Activated CD8-positive, alpha-beta T cell treated with anti-CD3 and anti-CD28 coated beads for 36 hours (primary cell): ENCODE results near the gene NECAB2. TPM values are rescaled to one million over a fixed set of nuclear protein-coding genes. Genes with fewer than 3 reads are reported as not detected.

Source experiments
- ATAC-seq: fragments of 200-7000 bp; cut with Tn5 transposase; one replicate; pipeline ENCODE4 v1.10.0; 2021; ENCODE audit warnings: mild to moderate bottlenecking, moderate library complexity
- CTCF ChIA-PET: fragments of 350-600 bp; sonication (Branson Sonifier 250); formaldehyde crosslinking; loops from one replicate; lab custom pipeline; 2021; ENCODE audit warnings: antibody characterized with exemption; lab: Charles Lee
- POLR2A ChIA-PET: fragments of 350-600 bp; sonication (Branson Sonifier 250); formaldehyde crosslinking; loops from one replicate; lab custom pipeline; 2021; ENCODE audit warnings: antibody characterized with exemption; lab: Charles Lee
- DNase-seq: peaks from one replicate; pipeline ENCODE4 v3.0.0-alpha.2; 2020
- H3K27ac Mint-ChIP-seq: one replicate; pipeline ENCODE4 v1.8.0; 2021; ENCODE audit warnings: mild to moderate bottlenecking, mixed read lengths
- H3K27me3 Mint-ChIP-seq: one replicate; pipeline ENCODE4 v1.8.0; 2021; ENCODE audit warnings: mixed read lengths
- H3K36me3 Mint-ChIP-seq: one replicate; pipeline ENCODE4 v1.8.0; 2021; ENCODE audit warnings: low read depth, mixed read lengths
- H3K4me1 Mint-ChIP-seq: one replicate; pipeline ENCODE4 v1.8.0; 2021; ENCODE audit warnings: low read depth, mixed read lengths
- H3K4me3 Mint-ChIP-seq: one replicate; pipeline ENCODE4 v1.8.0; 2021; ENCODE audit warnings: mild to moderate bottlenecking, moderate library complexity, mixed read lengths
- H3K9me3 Mint-ChIP-seq: one replicate; pipeline ENCODE4 v1.8.0; 2021; ENCODE audit warnings: mixed read lengths
- CTCF ChIP-seq: fragments of 200-600 bp; IDR thresholded peaks from one replicate; pipeline ENCODE4 v1.8.0; 2022; ENCODE audit warnings: antibody characterized with exemption, mild to moderate bottlenecking
- intact Hi-C: fragments of 100-400 bp; cut with micrococcal nuclease; formaldehyde crosslinking; loops from one replicate; pipeline ENCODE4 v1.10.0; 2022
- total RNA-seq, 2 experiments: library from RNA; stranded (reverse); gene quantifications; one replicate each; pipeline ENCODE4 v1.2.3, GENCODE V29; 2021

The NECAB2 gene
- total RNA-seq, 2 experiments from 2014 or later, result not detected

- ChIA-PET POLR2A (no interaction called here), CTCF (no interaction called here)
- no peaks in the 10 kb centered on the region for H3K4me1 Mint-ChIP-seq
- DNase-seq (no peak), ATAC-seq (no peak)
- TF ChIP-seq CTCF, result no peak
- H3K4me3 Mint-ChIP-seq, result no peak overlapping the region
- H3K36me3 Mint-ChIP-seq, result no peaks in the 10 kb centered on the region
- peaks cover 5% of the 10 kb centered on the region for H3K9me3 Mint-ChIP-seq
- no peaks in the 10 kb centered on the region for H3K27me3 Mint-ChIP-seq
- H3K27ac Mint-ChIP-seq, result no peak overlapping the region
- intact Hi-C loops, result no loop called here
Measured at GRCh38 chr16:83981799-83982198, 13.8 kb downstream of the NECAB2 start.

- no peak for ATAC-seq
- peaks cover 2% of the 10 kb centered on the region for H3K27me3 Mint-ChIP-seq
- TF ChIP-seq CTCF, result no peak
- intact Hi-C loops, result no loop called here
- POLR2A ChIA-PET, result no interaction called here
- H3K4me3 Mint-ChIP-seq, result no peak overlapping the region
- H3K36me3 Mint-ChIP-seq, result no peaks in the 10 kb centered on the region
- no peak overlapping the region for H3K27ac Mint-ChIP-seq
- H3K4me1 Mint-ChIP-seq, result no peaks in the 10 kb centered on the region
- CTCF ChIA-PET, result interaction anchor here (1.0 kb wide), 1 partner anchor 27 kb away, joined by 3 read pairs; no protein-coding TSS in a partner anchor
- H3K9me3 Mint-ChIP-seq, result peaks cover 4% of the 10 kb centered on the region
- DNase-seq, result no peak
Measured at GRCh38 chr16:83983491-83983890, 15.4 kb downstream of the NECAB2 start.

GRCh38 chr16:83989300-83989699, 21.3 kb downstream of the NECAB2 start:
- POLR2A ChIA-PET, result interaction anchor here (0.9 kb wide), 1 partner anchor 9 kb away, joined by 3 read pairs; no protein-coding TSS in a partner anchor

GRCh38 chr16:83990492-83990891, 22.4 kb downstream of the NECAB2 start:
- ATAC-seq (no peak), DNase-seq (no peak)
- ChIA-PET POLR2A (no interaction called here), CTCF (interaction anchor here (2.4 kb wide), 1 partner anchor 34 kb away, joined by 7 read pairs; no protein-coding TSS in a partner anchor)
- H3K27me3 Mint-ChIP-seq, result peaks cover 21% of the 10 kb centered on the region
- TF ChIP-seq CTCF, result no peak
- peaks cover 1% of the 10 kb centered on the region for H3K4me1 Mint-ChIP-seq
- no peaks in the 10 kb centered on the region for H3K9me3 Mint-ChIP-seq
- intact Hi-C loops, result no loop called here
- no peaks in the 10 kb centered on the region for H3K36me3 Mint-ChIP-seq
- no peak overlapping the region for H3K4me3 Mint-ChIP-seq
- H3K27ac Mint-ChIP-seq, result no peak overlapping the region

More at GRCh38 chr16:83989300-83989699, 21.3 kb downstream of the NECAB2 start:
- CTCF ChIA-PET, result interaction anchor here (0.7 to 2.4 kb wide), 2 partner anchors 32 to 74 kb away, joined by 3 to 7 read pairs; no protein-coding TSS in a partner anchor
- Mint-ChIP-seq H3K4me1 (no peaks in the 10 kb centered on the region), H3K27ac (no peak overlapping the region), H3K27me3 (peaks cover 15% of the 10 kb centered on the region), H3K9me3 (no peaks in the 10 kb centered on the region), H3K4me3 (no peak overlapping the region), H3K36me3 (no peaks in the 10 kb centered on the region)
- DNase-seq, result no peak
- intact Hi-C loops, result no loop called here
- TF ChIP-seq CTCF, result no peak
- ATAC-seq, result no peak

GRCh38 chr16:83992624-83993023, 24.6 kb downstream of the NECAB2 start:
- TF ChIP-seq CTCF, result no peak
- DNase-seq (no peak), ATAC-seq (no peak)
- ChIA-PET CTCF (interaction anchor here (1.5 kb wide), 1 partner anchor 36 kb away, joined by 4 read pairs; no protein-coding TSS in a partner anchor), POLR2A (no interaction called here)
- no peaks in the 10 kb centered on the region for H3K36me3 Mint-ChIP-seq
- H3K4me1 Mint-ChIP-seq, result peaks cover 3% of the 10 kb centered on the region
- no peak overlapping the region for H3K27ac Mint-ChIP-seq
- peaks cover 26% of the 10 kb centered on the region for H3K27me3 Mint-ChIP-seq
- H3K4me3 Mint-ChIP-seq, result no peak overlapping the region
- intact Hi-C loops, result no loop called here
- H3K9me3 Mint-ChIP-seq, result no peaks in the 10 kb centered on the region
